ENCODE data around the gene HP1BP3. TPM values are rescaled to one million over a fixed set of nuclear protein-coding genes. Genes with fewer than 3 reads are reported as not detected.

HP1BP3 gene
- total and polyA plus RNA-seq, 2 experiments from 2014 or later: 89.1 to 112 TPM

- no peak for TF ChIP-seq ZNF462 (CRISPR knock-in tag; IDR thresholded peaks at IDR 0.05)
- no peak for TF ChIP-seq REST (IDR thresholded peaks at IDR 0.05; ENCODE audit: unreplicated experiment)
- no peak for TF ChIP-seq EZH2 (IDR thresholded peaks at IDR 0.05; ENCODE audit: low read depth, unreplicated experiment)
These were observed 60.0 kb downstream of the HP1BP3 start (continued) for GRCh38 chr1:20726932-20727745.
